GM19351 (cell line): ENCODE results near the gene ARL14EPL.

Source experiments
- ATAC-seq: cut with Tn5 transposase; IDR thresholded peaks from one replicate; pipeline ENCODE4 v1.9.1; 2021; ENCODE audit warnings: mild to moderate bottlenecking, moderate library complexity; ENCODE audit not compliant: unreplicated experiment

Gene ARL14EPL

DNA sequence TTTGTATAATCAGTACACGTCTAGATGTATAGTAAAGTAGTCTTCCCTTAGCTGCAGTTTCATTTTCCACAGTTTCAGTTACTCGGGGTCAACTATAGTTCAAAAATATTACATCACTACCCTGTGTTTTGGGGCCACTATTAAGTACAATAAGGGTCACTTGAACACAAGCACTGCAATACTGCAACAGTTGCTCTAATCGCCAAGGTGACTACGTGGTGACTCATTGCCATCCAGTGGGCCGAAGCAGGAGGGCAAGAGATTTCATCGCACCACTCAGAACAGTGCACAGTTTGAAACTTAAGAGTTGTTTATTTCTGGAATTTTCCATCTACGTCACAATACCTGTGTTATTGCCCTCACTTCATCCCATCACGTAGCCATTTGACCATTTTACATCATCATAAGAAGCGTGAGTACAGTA lies at the start of gene ARL14EPL:
Gene ARL14EPL (plus strand): TSS at position 379 of the 424 bp plus-strand sequence. CDS start 18,994 bp downstream, outside the sequence.
- ATAC-seq, result peak; percentile 84

DNA sequence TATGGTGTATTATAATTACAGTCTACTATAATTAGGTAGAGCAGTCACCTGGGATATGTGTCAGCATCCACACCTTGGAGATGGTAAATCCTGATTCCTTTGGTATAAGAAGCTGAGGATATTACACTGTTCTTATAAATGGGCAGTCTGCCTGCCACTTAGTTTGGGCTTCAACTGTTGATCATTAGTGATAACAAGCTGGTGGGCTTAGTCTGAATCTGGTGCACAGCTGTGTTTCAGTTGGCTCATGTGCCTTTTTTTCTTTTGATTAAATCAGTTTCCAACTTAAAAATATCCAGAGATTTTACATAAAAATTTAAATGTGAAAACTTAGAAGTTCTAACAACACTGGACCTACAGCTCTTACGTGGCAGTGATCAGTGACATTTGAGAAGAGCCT lies 48.8 kb upstream of the ARL14EPL start:
- no peak for ATAC-seq

DNA sequence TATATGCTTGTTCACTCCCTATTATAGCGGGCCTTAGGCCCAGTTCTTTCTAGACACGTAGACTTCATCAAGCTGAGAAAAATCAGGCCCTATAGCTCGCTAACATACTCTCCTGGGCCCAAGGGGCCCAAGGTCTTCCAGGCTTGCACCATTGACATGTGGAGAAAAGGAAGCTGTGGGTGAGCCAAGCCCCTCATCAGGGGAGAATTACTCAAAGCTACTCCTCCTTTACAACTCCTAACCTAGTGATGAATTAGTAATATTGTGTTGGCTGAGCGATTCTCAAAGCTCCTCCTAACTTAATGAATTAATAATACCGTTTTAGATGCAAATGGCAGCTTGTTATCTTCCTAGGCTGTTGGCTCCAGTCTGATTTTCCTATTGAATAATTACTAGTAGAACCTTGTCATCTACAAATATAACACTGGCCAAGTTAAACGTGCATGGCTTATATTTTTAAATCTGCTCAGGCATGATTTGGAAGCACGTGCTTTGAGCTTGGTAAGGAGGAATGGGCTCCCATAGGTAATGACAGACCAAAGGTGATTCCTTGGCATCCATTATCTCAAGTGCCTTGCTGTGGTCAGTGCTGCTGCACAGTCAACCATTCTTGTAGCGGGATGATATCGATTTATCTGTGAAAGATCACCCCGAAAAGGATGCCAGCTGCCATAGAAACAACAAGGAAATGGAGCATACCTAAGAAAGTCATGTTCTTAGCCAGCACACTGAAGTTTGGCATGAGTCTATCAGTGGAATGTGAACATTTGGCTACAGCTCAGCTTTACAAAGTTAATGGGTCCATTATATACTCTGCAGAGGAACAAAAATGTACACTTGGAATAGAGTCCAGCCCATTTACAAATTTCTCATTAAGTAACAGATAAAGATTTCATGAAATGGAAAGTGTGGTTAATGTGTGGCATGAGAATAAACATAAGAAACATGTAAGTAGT lies 46.2 kb upstream of the ARL14EPL start:
- no peak for ATAC-seq

DNA sequence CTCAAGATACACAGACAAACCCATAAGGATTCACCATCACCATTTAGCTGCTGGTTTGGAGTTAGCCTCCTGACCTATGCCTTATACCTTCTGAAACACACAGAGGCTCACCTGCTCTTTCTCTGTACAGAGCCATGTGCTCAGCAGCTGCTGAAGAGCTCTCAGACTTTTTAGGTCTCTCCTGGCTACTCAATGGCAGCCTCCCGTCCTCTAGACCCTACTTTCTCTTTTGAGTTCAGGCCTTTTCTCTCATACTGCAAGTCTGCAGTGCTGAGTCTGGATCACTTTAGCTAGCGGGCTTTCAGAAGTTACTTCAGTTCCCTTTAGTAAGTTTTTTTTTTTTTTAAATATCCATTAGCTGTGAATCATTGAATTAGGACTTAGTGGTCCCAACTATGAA lies 44.3 kb upstream of the ARL14EPL start:
- ATAC-seq, result no peak

DNA sequence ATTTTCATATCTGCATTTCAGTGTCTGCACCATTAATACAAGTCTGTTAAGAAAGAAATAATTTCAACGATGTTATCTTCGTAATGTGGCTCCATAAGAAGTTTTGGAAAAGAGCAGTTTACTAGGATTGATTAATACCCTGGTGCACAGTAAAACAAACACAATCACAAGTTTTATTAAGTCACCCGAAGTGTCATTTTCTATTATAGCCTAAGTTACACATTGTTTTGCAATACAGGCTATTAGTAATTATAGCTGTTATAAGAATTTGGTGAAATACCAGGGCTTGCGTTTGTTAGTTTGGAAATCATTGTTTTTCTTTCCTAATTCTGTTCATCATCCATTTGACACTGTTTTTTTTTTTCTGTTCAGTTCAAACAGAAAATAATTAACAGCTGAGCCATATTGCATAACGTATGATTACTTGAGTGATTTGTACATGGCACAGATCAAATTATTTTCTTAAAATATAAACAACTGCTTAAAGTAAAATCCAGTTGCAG lies 39.4 kb upstream of the ARL14EPL start:
- no peak for ATAC-seq

DNA sequence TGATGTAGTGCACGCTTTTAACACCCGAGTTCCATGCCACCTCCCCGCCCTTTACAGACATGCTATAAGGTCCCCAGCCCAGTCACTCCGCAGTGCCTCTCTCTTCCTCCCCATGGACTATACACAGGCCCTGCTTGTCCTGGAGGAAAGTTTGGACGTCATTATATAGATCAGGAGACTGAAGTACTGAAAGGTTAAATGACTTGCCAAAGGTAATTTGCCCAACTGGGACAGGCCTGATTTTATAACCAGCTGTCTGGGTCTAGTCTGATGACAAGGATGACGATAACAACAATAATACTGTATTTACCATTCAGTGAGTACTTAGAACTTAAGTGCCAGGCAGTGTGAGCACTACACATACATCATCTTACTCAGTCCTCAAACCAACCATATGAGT lies 36.9 kb upstream of the ARL14EPL start:
- ATAC-seq, result no peak

DNA sequence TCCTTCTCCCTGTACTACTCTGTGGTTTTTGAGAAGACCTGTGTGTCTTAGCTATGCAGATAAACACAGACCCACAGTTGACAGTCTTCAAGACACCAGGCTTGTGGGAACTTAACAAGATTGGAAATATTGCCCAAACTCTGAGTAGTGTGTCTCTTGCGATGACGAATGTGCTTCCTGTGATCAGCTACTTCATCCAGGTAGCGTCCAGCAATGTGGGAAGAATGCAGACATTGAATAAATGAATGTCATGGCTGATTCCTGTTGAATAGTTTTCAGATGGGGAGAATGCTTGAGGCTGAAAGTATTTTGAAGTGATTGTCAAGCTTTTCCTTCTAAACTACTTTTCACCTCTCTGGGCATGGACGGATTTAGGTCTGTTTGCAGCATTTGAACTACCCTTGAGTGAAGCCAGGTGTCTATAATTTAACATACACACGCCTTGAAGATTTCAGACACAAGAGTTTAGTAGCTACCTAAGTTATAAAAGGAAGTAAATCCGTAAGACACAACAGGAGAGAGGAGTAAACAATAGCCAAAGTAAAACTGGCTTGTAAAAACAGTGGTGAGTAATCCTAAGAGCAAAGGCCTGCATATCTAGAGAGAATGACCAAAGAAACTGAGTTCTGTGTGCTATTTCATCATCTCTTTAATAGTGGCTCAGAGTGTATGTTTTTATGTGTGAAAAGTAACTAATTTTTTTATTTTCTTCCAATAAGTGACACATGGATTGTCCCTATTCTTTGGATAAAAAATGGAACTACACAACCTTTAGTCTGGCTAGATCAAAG lies 30.0 kb upstream of the ARL14EPL start:
- no peak for ATAC-seq

DNA sequence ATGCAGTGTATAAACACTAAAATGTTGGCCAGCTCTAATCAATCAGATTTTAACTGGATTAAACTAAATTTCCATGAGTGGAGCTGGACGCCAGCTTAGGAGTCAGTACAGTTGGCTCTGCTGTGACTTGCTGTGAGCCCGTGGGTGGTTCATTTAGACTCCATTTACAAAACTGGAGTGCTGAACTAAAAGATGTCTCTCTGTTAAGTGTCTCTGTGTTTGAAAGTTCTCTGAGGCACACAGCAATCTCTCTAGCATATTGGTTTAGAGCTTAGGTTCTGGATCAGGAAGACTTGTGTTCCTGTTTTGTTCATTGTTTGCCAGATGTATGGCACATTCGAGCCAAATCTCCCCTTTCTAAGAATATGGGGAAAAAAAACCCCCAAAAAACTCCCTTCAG lies 28.0 kb upstream of the ARL14EPL start:
- no peak for ATAC-seq

DNA sequence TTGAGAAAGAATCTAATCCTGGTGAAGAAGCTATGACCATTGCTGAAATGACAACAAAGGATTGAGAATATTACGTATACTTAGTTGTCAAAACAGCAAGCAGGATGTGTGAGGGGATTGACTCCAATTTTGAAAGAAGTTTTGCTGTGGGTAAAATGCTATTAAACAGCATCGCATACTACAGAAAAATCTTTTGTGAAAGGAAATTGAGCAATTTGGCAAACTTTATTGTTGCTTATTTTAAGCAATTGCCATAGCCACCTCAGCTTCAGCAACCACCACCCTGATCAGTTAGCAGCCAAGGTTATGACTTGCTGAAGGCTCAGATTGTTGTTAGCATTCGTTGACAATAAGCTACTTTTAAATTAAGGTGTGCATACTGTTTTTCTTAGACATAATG lies 22.5 kb upstream of the ARL14EPL start:
- ATAC-seq, result no peak

- ATAC-seq, result no peak
Observed at GRCh38 chr5:116011046-116011445, 21.2 kb upstream of the ARL14EPL start.

GRCh38 chr5:116013207-116013785 lies 19.0 kb upstream of the ARL14EPL start:
- ATAC-seq, result no peak

DNA sequence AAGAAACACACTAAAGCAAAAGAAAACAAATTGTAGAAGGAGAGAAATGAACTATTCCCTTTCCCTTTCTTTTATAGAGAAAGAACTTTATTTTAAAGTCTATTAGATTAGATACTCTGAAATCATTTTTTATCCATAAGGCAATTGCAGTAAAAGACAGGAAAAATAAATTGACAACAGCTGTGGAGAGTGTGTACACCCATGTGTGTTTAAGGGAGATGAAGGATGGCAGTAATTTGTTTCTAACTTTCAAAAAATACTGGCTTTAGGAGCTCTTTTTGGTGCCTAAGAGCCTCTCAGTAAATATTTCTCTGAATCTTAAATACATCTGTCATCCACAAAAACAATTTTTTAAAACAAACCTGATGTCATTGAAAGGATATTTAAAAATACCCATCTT lies 18.3 kb upstream of the ARL14EPL start:
- ATAC-seq, result no peak

DNA sequence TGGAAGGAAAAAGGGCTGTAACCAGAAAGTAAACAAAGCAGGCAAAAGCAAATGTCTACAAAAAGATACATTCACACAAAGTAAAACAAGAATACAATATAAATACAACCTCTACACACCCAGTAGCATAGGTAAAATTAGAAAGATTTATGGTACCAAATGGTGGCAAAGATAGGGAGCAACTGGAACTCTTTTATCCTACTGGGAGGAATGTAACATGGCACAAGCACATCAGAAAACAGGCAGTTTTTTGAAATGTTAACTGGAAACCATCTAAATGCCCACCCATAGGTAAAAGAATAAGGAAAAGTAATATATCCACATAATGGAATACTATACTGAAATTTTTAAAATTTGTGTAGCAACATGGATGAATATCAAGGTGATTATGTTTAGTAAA lies 8.7 kb upstream of the ARL14EPL start:
- no peak for ATAC-seq

GRCh38 chr5:116025866-116026265 lies 6.4 kb upstream of the ARL14EPL start:
- no peak for ATAC-seq

GRCh38 chr5:116032991-116033390 lies 719 bp downstream of the ARL14EPL start:
- peak; percentile 47 for ATAC-seq

- ATAC-seq, result no peak
Observed at GRCh38 chr5:116035123-116035522, 2.9 kb downstream of the ARL14EPL start.

DNA sequence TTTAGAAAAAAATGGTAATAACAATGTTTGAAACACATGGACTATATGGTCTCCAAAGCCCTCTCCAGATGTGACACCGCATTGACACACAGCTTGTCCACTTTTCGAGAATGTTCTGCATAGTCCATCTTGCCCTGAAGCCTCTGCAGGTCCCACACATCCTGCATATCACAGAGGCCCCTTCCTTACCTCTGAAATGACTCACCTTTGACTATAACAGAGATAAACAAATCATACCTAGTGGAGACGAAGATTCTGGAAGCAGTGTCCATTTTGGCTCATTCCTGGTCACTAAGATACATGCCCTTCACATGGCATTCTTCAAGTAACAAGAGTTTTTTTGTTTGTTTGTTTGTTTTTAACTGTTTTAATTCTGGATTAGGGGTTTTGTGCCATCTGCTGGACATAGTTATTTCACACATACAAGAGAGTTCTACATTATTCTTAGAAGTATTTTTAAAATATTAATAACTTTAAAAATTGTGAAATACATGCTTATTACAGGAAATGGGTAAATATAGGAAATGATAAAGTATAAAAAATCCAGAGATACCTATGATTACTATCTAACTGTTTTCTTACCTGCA lies 5.1 kb downstream of the ARL14EPL start:
- ATAC-seq, result no peak

GRCh38 chr5:116038817-116039216 lies 6.5 kb downstream of the ARL14EPL start:
- peak; percentile 83 for ATAC-seq

DNA sequence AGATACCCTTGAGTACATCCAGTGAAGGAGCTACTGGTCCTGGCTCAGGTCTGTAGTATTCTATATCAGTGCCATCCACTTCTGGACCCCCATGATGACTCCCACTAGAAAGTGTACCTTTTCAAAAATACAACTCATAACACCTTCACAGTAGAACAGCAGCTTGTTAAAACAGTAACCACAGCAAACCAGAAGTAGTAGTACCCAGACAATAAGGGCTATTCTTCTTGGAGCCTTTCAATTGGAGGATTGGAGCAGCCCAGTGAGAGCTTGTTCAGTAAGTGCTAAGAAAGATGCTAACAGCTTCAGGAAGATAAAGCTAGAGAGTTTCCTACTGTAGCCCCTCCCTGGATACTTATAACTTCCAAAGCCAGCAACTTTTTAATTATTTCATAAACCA lies 10.1 kb downstream of the ARL14EPL start:
- no peak for ATAC-seq

GRCh38 chr5:116044073-116044472 lies 11.8 kb downstream of the ARL14EPL start:
- ATAC-seq, result no peak

DNA sequence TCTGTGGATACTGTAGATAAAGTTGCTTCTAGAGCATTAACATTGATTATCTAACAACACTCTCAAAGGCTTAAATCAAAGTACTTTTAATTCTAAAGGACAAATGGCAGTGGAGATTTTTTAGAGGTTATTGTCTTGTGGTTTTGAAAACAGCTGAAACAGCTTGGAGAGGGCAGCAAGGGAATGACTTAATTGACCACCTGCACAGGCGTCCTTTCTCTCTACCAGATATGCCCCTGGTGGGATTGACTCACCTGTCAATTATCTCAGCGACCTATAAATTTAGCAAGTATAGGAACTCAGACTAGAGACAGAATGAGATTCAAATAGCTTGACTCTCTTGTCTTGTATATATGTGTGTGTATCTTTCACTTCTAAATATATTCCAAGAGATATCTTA lies 13.5 kb downstream of the ARL14EPL start:
- no peak for ATAC-seq
